GM12865 (cell line): ENCODE results near the gene CYSRT1.

Experiments used
- DNase-seq: peaks from one replicate; pipeline ENCODE4 v3.0.0; 2010; ENCODE audit warnings: low read depth
- H3K4me3 ChIP-seq: 2 replicates; pipeline ENCODE4 v1.5.1; 2011; ENCODE audit warnings: mild to moderate bottlenecking, low read depth, low read length, control low read depth
- TF ChIP-seq, protein P1 (sequence below): IDR thresholded peaks from 2 replicates; pipeline ENCODE4 v1.5.1; 2011; ENCODE audit warnings: low read length, control low read depth, low read depth, inconsistent platforms; ENCODE audit not compliant: insufficient read depth; ENCODE audit errors: missing control alignments

Gene CYSRT1

DNA sequence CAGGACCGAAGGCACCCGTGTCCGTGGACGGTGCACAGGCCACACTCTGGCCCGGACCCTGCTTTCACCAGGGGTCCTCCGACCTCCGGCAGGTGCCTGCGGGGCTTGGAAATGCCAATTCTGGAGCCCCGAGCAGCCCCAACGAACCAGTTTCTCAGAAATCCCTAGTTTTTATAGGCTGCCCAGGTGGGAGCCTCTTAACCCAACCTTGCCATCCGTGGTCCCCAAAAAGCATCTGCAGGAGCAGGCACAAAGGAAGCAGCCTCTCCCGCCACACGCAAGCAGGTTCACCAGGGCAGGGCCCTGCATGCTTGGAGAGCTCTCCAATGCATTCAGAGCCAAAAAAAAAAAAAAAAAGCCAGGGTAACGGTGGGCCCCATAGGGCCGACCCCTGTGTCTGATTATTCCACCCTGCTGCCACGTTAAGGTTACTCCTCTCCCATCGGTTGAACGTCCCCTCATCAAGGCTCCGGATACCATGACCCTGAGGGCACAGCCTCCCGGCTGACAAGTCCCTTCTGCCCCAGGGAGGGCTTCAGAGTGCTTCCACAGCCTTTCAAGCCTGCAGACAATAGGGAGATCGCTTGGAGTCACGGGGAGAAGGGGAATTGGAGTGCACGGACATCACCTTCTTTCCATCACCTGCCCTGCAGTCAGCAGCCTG lies 23.6 kb upstream of the CYSRT1 start:
- TF ChIP-seq, protein P1, sequence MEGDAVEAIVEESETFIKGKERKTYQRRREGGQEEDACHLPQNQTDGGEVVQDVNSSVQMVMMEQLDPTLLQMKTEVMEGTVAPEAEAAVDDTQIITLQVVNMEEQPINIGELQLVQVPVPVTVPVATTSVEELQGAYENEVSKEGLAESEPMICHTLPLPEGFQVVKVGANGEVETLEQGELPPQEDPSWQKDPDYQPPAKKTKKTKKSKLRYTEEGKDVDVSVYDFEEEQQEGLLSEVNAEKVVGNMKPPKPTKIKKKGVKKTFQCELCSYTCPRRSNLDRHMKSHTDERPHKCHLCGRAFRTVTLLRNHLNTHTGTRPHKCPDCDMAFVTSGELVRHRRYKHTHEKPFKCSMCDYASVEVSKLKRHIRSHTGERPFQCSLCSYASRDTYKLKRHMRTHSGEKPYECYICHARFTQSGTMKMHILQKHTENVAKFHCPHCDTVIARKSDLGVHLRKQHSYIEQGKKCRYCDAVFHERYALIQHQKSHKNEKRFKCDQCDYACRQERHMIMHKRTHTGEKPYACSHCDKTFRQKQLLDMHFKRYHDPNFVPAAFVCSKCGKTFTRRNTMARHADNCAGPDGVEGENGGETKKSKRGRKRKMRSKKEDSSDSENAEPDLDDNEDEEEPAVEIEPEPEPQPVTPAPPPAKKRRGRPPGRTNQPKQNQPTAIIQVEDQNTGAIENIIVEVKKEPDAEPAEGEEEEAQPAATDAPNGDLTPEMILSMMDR = no peak
- DNase-seq = no peak
- peak overlapping the region; percentile 79 for H3K4me3 ChIP-seq

DNA sequence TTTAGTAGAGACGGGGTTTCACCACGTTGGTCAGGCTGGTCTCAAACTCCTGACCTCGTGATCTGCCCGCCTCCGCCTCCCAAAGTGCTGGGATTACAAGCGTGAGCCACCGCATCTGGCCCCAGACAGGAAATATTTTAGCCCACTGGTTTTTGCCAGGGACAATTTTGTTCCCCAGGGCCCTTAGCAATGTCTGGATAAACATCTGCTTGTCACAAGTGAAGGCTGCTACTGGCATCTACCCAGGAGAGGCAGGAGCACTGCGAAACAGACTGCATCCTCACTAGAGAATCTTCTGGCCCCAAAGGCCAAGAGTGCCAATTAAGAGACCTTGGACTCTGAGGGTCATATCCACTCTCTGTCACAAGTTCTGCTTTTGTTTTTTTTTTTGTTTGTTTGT lies 22.0 kb upstream of the CYSRT1 start:
- no peak overlapping the region for H3K4me3 ChIP-seq
- DNase-seq = no peak
- TF ChIP-seq, protein P1 = no peak

DNA sequence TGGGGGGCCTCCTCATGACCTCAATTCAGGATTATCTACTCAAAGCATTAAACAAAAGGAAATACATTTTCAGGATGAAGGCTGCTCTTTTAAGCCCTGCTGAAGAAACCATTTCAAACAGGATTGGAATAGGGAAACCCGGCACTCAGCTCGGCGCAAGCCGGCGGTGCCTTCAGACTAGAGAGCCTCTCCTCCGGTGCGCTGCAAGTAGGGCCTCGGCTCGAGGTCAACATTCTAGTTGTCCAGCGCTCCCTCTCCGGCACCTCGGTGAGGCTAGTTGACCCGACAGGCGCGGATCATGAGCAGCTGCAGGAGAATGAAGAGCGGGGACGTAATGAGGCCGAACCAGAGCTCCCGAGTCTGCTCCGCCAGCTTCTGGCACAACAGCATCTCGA lies 20.2 kb upstream of the CYSRT1 start:
- H3K4me3 ChIP-seq = peak overlapping the region; percentile 86
- TF ChIP-seq, protein P1 = no peak
- DNase-seq = no peak

DNA sequence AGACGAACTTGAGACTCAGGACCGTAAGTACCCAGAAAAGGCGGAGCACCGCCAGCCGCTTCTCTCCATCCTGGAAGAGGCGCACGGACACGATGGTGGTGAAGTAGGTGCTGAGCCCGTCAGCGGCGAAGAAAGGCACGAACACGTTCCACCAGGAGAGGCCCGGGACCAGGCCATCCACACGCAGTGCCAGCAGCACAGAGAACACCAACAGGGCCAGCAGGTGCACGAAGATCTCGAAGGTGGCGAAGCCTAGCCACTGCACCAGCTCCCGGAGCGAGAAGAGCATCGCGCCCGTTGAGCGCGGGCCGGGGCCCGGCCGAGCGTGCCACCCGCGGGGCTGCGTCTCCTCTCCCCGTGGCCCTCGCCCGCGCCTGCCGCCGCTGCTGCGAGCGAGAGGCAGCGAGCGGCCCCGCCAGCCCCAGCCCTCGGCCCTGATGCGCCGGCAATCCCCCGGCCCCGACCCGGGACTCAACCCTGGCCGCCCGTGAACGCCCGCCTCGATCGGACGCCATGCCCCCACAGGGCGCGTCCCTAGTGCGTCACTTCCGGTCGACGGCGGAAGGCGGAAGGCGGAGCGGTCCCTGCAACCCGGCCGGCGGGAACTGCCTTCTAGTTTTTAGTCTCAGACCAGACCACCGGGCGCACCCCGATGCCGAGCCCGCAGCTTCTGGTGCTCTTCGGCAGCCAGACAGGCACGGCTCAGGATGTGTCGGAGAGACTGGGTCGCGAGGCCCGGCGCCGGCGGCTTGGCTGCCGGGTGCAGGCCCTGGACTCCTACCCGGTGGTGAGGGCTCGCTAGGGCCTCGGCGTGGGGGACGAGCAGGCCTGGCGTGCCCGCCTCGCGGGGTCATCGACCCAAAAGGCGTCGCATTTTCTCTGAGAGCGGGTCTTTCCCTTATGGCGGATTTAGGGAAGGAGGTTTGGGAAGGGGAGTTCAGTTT lies 19.6 kb upstream of the CYSRT1 start, which contains the start of the genes NDOR1 and TMEM203:
Gene NDOR1, plus strand, starts transcription at position 575 of the 944 bp plus-strand sequence. Its CDS starts 78 bp downstream, at position 653.
Gene TMEM203, minus strand, starts transcription at position 523 of the 944 bp plus-strand sequence. Its CDS starts 234 bp downstream, at position 289.
- peak within 1 kb of the TSS; percentile 86 for H3K4me3 ChIP-seq
- peak; percentile 89 for DNase-seq
- TF ChIP-seq, protein P1 = no peak

DNA sequence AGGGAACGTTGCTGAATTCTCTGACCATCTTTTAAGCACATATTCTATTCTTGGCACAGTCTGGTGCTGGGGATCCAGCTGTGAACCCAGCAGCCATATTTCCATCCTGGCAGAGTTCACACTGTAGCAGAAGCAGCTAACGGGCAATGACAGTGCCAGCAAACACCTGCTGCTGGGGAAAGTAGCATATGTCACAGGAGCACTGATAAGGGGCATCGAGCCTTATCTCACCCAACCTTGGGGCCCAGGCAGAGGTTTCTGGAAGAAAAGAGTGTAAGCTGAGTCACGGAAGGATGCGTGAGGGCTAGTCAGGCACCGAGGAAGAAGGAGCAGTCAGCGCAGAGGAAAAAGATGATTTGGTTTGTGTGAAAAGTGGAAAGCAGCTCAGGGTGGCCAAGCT lies 18.4 kb upstream of the CYSRT1 start:
- TF ChIP-seq, protein P1 = no peak
- peak overlapping the region; percentile 86 for H3K4me3 ChIP-seq
- DNase-seq = no peak

DNA sequence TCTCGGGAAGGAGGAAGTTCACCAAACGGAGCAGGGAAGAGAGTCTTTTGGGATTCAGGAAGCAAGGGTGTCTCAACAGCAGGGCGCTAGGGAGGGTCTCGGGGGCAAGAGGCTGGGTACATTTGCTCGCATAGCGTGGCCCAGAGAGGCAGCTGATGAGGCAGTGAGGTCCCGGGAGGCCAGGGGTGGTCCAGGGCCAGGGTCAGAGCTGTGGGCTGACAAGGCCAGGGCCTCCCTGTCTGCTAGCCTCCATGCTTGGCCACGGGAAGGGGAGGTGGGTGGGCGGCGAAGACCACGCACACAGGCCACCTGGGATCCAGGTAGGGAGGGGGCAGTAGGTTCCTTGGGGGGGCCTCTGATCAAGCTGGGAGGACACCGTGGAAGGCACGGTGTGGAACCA lies 13.4 kb upstream of the CYSRT1 start:
- TF ChIP-seq, protein P1 = no peak
- DNase-seq = no peak
- no peak overlapping the region for H3K4me3 ChIP-seq
